GM19395 (cell line): ENCODE results near the gene KIF26B.

Experiments
- ATAC-seq: cut with Tn5 transposase; IDR thresholded peaks from one replicate; pipeline ENCODE4 v1.9.1; 2021; ENCODE audit warnings: mild to moderate bottlenecking, moderate library complexity; ENCODE audit not compliant: unreplicated experiment

Gene KIF26B

DNA sequence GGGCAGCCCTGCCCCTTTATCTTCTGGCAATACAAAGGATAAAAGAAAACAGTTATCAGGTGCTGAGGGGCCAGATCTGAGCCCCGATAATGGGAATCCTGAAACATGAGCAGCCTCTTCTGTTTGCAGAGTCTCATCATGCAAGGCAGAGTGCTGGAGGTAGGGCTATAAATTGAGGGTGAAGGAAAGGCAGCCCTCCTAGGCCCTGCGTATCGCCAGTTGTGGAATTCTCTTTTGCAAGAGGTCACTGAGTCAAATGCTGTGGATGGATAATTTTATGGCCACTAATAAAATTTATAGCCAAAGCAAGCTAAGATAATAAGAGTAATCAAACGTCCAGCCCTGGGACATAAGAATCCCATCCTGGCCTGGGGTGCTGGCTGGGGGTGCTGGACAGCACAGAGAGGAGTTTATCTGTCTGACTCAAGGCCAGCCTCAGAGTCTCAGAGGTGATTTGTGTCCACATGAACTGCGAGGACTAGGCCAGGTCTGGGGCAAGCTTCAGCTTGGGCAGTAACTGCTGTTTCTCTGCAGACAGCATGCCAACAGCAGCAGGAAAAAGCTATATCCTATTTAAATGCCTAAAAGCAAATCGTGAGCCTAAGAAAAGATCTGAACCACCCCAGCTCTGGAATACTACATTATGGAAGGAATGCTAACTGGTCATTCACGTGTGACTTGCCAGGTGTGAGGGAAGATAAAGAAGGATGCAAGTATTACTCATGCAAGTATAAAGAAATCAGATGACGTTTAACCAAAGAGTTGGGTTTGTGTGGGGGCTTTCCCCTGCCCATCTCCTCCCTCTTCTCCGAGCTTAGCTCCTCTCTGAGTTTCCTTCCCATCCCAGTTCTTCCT, 254.8 kb downstream of the KIF26B start:
- ATAC-seq = no peak

DNA sequence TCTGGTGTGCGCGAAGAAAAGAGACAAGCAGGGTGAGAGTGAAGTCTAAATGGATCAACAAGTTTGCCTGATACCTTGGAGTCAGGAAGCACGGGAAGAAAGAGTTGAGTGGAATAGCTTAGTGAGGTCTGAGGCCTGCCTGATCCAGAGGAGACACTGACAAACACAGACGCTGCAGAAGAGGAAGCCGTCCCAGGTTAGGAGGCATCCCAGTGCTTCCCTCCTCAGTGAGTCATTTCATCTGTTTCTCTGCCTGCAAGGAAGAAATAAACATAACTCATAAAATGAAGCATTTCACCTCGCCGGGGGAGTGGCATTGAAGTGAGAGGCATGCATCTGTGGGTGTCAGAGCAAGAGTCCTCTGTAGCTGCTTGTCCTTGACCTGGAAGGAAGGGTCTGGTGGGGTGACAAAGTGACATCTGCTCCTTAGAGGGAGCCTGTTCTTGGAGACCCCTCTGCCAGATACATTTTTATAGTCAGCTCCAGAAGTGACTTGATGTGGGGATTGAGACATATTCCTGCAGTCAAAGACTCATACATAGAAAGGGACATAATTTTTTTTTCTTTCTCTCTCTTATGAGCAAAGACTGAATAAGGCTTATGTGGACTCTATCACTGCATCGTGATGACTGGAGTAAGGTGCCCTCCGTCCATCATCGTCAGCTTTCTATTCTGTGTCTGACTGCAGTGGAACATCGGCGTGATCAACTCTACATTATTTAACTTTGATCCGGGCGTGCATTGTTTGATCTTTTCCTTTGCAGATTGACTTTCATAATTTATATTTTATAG, 256.7 kb downstream of the KIF26B start:
- ATAC-seq = no peak

DNA sequence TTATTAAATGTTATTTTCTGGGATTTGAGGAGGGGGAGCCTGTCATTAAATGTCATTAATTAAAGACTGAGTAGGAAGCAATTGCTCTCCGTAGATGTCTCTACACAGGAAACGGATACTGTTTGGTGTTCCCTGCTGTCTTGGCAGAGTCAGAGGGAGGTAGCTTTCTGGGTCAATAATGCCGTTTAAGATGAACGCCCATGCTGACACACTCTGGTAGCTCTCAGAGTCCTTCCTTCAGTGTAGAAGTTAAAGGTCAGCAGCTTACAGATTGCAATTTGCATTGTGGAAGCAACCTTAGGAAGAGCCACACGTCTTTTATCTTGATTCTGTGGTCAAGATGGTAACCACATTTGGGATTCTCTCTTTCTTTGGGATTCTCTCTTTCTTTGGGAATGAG, 257.5 kb downstream of the KIF26B start:
- no peak for ATAC-seq

- ATAC-seq = no peak
Observed at GRCh38 chr1:245416781-245417180, 262.0 kb downstream of the KIF26B start.

- ATAC-seq = no peak
Observed at GRCh38 chr1:245418077-245418476, 263.3 kb downstream of the KIF26B start.

- ATAC-seq = no peak
Observed at GRCh38 chr1:245419461-245419978, 264.7 kb downstream of the KIF26B start.

GRCh38 chr1:245419989-245420388, 265.2 kb downstream of the KIF26B start:
- ATAC-seq = no peak

GRCh38 chr1:245420926-245421325, 266.1 kb downstream of the KIF26B start:
- no peak for ATAC-seq

- no peak for ATAC-seq
Observed at GRCh38 chr1:245428681-245429080, 273.9 kb downstream of the KIF26B start.

- ATAC-seq = no peak
Observed at GRCh38 chr1:245431706-245432105, 276.9 kb downstream of the KIF26B start.

GRCh38 chr1:245432228-245432875, 277.6 kb downstream of the KIF26B start:
- ATAC-seq = no peak

GRCh38 chr1:245433561-245433960, 278.8 kb downstream of the KIF26B start:
- no peak for ATAC-seq

DNA sequence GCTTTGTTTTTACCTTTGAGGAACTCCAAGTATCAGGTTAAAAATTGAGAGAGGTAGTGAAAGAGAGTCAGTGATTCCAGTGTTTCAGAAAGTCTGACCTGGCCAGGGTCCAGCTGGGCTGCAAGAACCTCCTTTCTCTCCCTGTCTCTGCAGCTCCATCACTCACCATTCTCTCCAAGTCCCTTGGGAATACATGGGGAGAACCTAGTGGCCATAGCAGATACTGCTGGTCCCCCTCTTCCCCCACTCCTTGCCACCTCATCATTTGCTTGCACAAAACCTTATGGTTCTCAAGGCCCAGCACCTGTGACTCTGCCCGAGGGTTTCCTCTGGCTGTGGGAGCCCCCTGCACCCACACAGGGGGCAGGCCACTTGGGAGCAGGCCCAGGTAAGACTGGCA, 279.5 kb downstream of the KIF26B start:
- ATAC-seq = no peak

DNA sequence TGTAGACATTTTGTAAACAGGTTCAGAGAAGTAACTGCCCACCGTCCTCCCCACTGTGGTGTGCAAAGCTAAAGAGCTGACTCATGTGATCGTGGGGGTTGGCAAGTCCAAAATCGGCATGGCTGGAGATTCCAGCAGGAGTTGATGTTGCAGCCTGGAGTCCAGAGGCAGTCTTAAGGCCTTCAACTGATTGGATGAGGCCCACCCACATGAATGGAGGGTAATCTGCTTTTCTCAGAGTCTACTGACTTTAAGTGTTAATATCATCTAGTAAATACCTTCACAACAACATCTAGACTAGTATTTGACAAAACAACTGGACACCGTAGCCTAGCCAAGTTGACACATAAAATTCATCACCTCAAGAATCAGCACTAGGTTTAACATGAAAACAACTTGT, 281.6 kb downstream of the KIF26B start:
- no peak for ATAC-seq

DNA sequence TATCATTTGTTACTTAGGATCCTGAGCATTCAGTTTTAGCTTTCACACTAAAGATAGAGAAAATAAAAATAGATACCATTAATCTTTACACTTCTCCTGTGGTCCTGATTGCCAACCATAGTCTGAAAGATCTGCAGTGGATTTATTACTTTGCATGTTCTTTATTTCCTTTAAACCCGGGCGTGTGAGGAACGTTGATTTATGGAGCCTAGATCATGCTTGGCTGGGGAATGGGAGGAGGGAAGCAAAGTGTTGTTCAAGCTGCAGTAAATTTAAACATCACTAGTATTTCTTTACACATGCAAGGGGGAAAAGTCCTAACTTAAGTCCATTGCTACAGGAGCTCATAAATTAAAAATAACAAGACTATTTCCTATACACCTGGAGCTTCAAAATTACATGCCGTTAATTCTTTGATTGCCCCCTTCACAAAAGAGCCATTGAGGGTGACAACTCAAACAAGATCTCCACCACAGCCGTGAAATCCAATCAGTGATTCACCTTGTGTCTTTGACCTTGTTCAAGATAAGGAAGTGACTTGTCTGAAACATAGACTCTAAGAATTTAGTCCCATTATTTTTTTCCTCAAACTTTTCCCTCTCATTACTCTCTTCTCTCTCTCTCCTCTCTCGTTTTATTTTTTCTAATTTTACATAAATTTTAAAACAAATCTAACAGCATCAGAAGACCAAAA, 282.7 kb downstream of the KIF26B start:
- ATAC-seq = no peak

- ATAC-seq = no peak
Observed at GRCh38 chr1:245440922-245441321, 286.1 kb downstream of the KIF26B start.

DNA sequence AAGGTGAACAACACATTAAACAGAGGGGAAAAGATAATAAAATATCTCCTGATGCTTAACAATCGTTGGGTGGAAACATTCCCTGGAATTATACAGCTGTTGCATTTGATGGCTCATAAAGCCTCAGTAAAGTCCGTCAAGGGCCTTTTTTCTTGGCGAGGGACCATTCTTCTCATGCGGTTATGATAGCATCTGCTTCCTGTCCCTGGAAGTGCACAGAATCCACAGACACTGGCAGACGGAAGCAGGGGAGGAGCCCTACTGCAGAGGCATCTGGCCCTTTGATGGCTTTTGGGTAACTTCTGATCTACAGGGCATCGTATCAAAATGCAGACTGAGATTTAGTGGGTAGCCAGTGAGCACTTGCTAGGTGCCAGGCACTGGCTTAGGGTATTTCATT, 286.9 kb downstream of the KIF26B start:
- ATAC-seq = no peak

DNA sequence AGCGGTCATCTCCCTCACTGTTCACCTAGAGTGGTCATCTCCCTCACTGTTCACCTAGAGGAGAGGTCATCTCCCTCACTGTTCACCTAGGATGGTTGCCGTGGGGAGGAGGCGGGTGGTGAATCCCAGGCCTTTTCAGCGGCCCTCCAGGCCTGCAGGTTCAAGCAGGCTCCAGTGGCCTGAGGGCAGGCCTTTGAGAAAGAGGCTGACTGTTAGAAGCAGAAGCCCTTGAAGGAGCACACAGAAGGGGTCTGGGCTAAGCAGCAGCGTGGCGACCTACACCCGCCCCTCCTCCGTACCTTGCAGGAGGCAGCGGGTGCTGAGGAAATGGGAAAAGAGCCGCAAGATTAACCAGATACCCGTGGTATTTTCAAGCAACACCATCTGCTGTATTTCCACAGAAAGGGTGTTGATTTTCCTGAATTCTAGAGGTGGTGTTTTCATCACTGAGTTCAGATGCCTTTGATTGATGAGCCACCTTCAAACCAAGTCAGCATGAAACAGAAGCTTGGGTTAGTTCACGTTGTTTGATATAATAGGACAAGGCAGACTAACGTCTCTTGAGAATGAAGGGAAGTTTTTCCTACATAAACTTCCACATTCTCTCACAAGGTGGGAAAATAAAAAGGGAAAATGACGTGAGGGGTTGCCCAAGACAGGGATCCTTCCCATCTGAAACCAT, 289.5 kb downstream of the KIF26B start:
- no peak for ATAC-seq

- ATAC-seq = no peak
Observed at GRCh38 chr1:245444945-245445344, 290.2 kb downstream of the KIF26B start.

DNA sequence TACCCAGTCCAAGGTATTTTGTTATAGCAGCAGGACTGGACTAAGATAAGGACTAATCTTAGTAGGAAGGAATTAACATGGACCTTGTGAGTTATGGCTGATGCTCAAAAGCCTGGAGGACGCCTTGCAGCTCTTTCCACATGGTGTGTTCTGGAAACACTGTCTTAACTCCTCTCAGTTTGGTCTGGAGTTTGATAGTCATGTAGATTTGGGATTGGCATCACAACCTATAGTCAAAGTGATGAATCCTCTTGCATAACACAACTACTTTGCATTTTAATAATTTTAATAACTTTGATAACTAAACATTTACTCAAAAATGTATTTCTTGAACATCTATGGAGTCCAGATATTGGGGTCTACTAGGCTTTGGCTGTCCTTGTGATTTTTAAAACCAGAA, 293.7 kb downstream of the KIF26B start:
- ATAC-seq = no peak
